Breast epithelium (tissue), 3 donors: Measurements from ENCODE around the gene POC1A.

Source experiments
- POLR2A ChIP-seq: fragments of 450-650 bp; IDR thresholded peaks from one replicate; pipeline ENCODE4 v1.6.1; 2016; ENCODE audit warnings: antibody characterized with exemption, mild to moderate bottlenecking, moderate library complexity
- POLR2AphosphoS5 ChIP-seq, 3 donors: sonication (generic); formaldehyde crosslinking; IDR thresholded peaks; one replicate each; pipeline ENCODE4 v1.6.1; 2017; ENCODE audit warnings: antibody characterized with exemption in 3 of 3
- TF ChIP-seq, protein P1 (sequence below), 3 donors: fragments of 450-650 bp; IDR thresholded peaks; one replicate each; pipeline ENCODE4 v1.5.1; 2016 to 2017; ENCODE audit warnings: antibody characterized with exemption in 3 of 3, mild to moderate bottlenecking in 3 of 3, moderate library complexity in 3 of 3

DNA sequence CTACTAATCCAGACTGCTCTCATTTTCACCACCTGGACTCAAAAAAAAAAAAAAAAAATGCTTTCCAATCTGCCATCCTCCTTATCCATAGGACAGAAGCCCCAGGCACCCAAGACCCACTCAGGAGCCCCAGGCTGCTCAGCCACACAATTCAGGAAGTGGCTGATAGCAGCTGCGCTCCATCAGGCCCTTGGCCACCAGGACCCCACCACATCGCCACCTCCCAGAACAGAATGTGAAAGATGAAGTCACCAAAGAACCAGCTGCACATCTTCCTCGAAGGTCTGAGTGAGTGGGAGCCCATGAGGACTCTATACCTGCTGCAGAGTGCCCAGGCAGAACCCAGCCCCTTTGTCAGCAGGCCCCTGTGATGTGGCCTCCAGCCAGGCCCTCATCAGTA lies 19.5 kb downstream of the POC1A start:
- TF ChIP-seq, protein P1, sequence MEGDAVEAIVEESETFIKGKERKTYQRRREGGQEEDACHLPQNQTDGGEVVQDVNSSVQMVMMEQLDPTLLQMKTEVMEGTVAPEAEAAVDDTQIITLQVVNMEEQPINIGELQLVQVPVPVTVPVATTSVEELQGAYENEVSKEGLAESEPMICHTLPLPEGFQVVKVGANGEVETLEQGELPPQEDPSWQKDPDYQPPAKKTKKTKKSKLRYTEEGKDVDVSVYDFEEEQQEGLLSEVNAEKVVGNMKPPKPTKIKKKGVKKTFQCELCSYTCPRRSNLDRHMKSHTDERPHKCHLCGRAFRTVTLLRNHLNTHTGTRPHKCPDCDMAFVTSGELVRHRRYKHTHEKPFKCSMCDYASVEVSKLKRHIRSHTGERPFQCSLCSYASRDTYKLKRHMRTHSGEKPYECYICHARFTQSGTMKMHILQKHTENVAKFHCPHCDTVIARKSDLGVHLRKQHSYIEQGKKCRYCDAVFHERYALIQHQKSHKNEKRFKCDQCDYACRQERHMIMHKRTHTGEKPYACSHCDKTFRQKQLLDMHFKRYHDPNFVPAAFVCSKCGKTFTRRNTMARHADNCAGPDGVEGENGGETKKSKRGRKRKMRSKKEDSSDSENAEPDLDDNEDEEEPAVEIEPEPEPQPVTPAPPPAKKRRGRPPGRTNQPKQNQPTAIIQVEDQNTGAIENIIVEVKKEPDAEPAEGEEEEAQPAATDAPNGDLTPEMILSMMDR (IDR thresholded peaks at IDR 0.05) = no peak
- TF ChIP-seq POLR2AphosphoS5 (IDR thresholded peaks at IDR 0.05) (no peak), POLR2A (no peak)
